ENCODE results near the gene APH1B. TPM values are rescaled to one million over a fixed set of nuclear protein-coding genes. Genes with fewer than 3 reads are reported as not detected.

APH1B gene
- total RNA-seq, 1 donor from 2014 or later, result 7.7 TPM

DNA sequence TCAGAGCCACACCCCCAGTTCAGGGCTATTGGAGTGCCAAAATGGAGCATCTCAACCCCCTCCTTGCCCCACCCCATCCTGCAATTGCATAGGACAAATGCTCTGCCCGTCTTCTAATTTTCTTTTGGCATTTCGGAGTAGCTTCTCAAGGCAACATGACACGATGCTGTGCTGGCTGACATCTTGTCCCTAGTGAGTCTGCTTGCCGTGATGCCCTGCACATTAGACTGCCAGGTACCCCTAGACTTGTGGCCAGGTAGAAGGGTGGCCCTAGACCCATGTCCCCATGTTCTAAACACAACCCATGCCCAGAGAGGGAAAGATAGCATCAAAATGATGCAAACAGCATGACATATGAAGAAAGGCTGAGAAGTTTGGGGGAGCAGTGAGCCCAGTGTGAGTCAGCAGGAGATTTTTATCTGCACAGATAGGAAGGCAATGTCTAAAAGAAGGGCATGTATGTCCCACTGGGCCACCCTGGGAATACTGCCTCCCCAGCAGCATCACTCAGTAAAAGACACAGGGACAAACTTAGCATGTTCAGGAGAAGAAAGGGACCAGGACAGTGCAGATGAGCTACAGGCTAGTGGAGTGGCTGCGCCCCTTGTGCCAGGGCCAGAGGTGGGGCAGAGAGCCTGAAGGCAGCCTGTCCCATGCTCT lies 67.5 kb downstream of the APH1B start:
- DNase-seq (ENCODE audit: low spot score), result no peak
- intact Hi-C loops (cut with DNase I), result no loop called here

DNA sequence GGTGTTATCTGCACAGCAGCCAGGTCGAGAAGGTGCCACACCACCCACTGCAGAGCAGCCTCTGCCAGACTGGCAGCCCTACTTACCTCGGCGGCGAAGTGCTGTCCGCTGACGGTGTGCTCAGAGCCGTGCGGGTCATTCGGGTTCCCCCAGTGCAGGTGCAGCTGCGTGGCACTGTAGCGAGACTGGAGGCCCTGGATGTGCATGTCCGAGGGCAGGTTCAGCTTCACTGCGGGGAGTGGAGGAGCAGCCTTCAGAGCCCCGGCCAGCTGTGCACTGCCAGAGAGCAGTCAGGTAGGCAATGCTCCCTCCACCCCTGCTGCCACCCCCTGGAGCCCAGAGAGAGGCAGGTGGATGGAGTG lies 68.0 kb downstream of the APH1B start:
- no peak for DNase-seq (ENCODE audit: low spot score)
- intact Hi-C loops (cut with DNase I), result no loop called here

DNA sequence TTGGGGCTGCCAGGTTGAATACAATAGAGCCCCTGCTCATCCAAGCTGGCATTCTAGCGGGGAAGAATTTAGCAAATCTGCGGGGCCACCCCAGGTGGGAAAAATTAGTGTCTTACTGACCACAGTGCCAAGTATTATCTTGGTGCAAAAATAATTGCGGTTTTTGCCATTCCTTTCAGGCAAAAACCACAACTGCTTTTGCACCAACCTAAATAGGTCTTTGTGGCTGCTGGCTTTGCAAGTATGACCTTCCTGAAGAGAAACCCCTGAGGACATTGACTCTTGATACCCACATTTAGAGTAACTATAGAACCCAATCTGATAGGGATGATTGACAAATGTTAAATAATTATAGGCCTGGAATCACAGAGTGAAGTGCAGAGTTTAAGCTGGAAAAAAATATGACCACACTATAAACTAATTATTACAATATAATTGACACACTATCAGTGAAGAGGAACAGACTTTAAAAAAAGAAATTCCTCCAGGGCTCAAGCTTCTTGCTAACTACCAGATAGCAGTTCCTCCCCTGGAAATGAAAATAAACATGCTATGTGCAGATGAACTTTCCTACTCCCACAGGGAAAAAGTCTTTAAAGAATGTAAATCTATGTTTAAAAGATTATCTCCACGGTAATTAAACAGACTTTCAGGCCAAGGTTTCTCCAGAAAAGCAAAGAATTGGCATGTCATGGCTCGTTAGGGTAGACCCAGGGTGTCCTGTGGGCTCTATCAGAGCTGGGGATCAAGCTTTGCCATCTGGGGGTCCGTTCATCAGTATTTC lies 69.9 kb downstream of the APH1B start:
- no peak for DNase-seq (ENCODE audit: low spot score)

GRCh38 chr15:63348392-63348791 lies 71.0 kb downstream of the APH1B start:
- intact Hi-C loops (cut with DNase I), result no loop called here
- no peak for DNase-seq (ENCODE audit: low spot score)

More for the DNA sequence above, 69.9 kb downstream of the APH1B start:
- intact Hi-C loops (cut with DNase I), result no loop called here

DNA sequence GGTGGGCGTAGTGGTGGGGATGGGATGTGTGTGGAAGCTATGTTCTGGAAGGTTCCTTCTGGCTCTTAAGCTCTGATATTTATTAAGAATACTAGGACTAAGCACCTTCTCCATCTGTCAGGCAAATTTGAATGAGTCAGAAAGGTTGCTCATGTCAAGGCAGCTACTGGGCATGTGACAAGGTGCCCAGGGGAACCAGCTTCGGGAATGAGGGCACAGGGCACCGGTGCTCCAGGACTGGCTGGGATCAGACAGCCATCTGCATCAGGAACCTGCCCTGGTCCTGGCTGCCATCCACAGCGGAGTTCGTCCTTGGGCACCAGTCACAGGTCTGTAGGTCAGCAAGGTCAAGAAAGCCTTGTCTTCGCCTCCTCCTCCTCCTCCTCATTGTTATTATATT lies 71.8 kb downstream of the APH1B start:
- no peak for DNase-seq (ENCODE audit: low spot score)
- intact Hi-C loops (cut with DNase I), result no loop called here

- DNase-seq (ENCODE audit: low spot score), result no peak
- intact Hi-C loops (cut with DNase I), result no loop called here
Observed at GRCh38 chr15:63349621-63350020, 72.2 kb downstream of the APH1B start.

DNA sequence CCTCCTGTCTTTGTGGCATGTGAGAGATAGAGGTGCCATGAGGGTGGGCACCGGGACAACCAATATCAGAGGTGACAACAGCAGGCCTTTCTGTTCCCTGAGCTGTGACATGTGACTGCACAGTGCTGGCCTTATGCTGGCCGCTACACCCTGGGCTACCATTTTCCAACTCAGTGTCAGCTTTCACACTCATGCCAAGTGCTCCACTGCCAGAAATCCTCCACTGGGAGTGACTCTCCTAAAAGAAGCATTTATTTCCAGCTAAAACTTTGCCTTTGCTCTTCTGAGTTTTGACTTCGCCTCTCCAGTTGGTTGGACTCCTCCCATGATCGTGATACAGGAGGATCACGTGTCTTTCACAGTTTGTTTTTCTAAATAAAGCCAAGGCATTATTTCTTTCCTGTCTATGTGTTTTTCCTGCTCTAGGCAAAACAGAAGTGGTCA lies 72.8 kb downstream of the APH1B start:
- intact Hi-C loops (cut with DNase I), result no loop called here
- DNase-seq (ENCODE audit: low spot score), result no peak

DNA sequence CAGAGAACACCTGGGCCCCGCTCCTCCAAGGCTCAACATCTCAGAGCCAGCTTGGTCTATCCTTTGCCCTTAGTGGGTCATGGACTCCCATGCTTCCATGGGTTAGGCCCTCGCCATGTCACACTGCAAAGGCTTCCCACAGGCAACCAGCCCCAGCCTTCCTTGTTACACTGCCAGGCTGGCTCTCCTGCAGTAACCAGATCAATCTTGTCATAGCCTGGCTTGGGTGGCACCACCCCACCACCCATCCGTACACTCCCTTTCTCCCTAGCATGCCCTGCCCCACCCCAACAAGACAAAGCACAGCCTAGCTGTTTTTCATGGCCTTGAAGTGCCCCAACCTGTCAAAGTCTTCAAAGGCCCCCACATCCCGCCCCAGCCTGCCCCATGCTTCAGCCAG lies 73.8 kb downstream of the APH1B start:
- DNase-seq (ENCODE audit: low spot score), result no peak
- intact Hi-C loops (cut with DNase I), result no loop called here

DNA sequence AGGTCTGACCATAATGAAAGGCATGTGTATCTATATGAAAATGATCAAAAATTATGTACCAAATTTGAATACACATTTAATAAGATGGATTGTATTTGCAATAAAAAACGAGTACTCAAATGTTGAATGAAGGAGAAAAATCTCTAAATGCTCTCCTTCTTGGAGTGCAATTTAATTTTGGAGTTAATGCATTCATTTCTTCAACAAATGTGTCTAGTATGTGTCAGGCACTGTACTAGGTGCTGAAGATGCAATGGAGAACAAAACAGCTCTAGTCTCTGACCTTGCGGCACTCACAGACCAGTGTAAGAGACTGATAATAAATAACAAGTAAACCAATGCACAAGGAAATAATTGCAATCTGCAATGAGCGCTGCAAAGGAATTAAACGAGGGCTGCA lies 75.4 kb downstream of the APH1B start:
- intact Hi-C loops (cut with DNase I), result no loop called here

DNA sequence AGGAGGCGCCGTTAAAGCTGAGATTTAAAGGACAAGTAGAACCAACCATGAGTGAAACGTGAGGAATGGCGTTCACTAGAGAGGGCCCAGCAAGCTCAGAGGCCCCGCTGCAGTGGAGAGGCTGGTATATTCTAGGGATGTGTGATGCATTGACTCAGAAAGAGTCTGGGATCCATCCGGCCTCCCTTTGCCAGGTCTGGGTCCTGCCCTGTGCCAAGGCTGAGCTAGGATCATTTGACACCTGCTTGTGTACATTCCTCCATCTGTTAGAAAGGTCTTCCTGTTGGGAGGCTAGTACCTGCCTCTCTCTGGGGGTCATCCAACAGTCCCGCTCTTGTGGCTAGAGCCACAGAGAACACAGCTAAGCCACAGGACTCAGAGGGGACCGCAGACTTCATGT lies 75.9 kb downstream of the APH1B start:
- intact Hi-C loops (cut with DNase I), result no loop called here
- DNase-seq (ENCODE audit: low spot score), result no peak

More for the DNA sequence above, 75.4 kb downstream of the APH1B start:
- no peak for DNase-seq (ENCODE audit: low spot score)

- intact Hi-C loops (cut with DNase I), result no loop called here
- no peak for DNase-seq (ENCODE audit: low spot score)
Observed at GRCh38 chr15:63353887-63354286, 76.5 kb downstream of the APH1B start.

GRCh38 chr15:63354821-63355650 lies 77.6 kb downstream of the APH1B start:
- intact Hi-C loops (cut with DNase I), result no loop called here
- no peak for DNase-seq (ENCODE audit: low spot score)

DNA sequence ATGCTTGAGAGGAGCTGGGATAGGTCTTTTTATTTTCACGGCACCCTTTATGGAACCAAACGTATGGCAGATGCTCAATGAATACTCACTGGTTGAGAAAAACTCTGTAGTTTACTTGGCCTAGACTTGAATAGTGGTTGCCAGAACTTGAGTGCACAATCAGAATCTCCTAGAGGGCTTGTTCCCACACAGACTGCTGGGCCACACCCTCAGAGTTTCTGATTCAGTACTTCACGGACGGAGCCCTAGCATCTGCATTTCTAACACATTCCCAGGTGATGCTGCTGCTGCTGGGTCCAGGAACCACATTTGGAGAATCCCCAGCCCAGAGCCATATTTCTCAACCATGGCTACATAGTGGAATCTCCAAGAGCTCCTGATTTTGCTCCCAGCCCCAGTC lies 79.7 kb downstream of the APH1B start:
- intact Hi-C loops (cut with DNase I), result no loop called here
- DNase-seq (ENCODE audit: low spot score), result no peak

- DNase-seq (ENCODE audit: low spot score), result no peak
- intact Hi-C loops (cut with DNase I), result no loop called here
Observed at GRCh38 chr15:63357731-63358130, 80.3 kb downstream of the APH1B start.

DNA sequence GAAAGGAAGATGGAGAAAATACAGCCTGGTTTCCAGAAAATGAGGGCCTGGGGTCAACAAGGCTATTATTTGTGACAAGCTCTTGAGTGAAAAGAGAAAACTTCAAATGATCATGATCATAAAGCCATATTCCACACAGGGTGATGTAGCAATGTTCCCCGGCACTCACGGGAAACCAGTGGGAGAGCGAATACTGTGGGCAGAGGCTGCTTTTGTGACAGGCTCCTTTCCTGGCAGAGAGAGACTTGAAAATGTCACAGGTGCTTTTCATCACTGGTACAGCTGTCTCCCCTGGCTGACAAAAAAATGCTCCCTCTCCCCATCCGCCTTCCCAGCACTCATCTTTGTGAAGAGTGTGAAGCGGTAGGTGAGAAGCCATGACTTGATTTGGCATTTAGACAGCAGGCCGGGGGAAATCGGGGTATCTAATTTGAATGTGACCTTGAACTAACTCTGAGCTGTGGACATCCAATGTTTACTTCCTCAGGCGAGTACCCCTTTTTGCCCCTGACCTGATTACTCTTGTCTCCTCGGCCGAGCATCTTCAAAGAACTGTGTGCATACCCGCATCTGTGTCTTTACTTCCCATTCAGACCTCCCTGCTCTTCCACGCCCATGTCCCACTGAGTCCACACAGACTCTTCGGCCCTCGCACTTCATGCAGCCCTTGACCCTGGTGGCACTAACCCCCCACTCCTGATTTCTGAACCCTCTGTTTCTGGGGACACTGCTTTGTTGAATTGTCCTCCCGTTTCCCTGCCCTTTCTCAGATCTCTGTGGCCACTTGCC lies 81.0 kb downstream of the APH1B start:
- no peak for DNase-seq (ENCODE audit: low spot score)
- intact Hi-C loops (cut with DNase I), result no loop called here

Other genes with a start within 250 kb of the APH1B start
- 14,297 TPM for gene TPM1, start 234.9 kb upstream of the APH1B start, total RNA-seq
- 22.3 TPM for gene LACTB, start 155.7 kb upstream of the APH1B start, total RNA-seq
- gene RPS27L, start 120.1 kb upstream of the APH1B start, total RNA-seq, result 104 TPM
- 8.7 TPM for gene RAB8B, start 88.0 kb upstream of the APH1B start, total RNA-seq
- gene CA12, start 104.2 kb downstream of the APH1B start, total RNA-seq, result 0.11 TPM
- gene USP3, start 227.0 kb downstream of the APH1B start, total RNA-seq, result 16.2 TPM

Data from cardiac septum (tissue), 1 donor.